PC-3 (cell line): Measurements from ENCODE around the gene FRMPD3. TPM values are rescaled to one million over a fixed set of nuclear protein-coding genes. Genes with fewer than 3 reads are reported as not detected.

Source experiments
- ATAC-seq: fragments of 200-7000 bp; cut with Tn5 transposase; 2 replicates; pipeline ENCODE4 v1.9.1; 2020; ENCODE audit warnings: mild to moderate bottlenecking, moderate library complexity
- BruUV-seq: library from RNA; stranded (reverse); fragments of 400-500 nt; replicated peaks from 2 replicates; lab custom pipeline; 2021; lab: Mats Ljungman, UMichigan
- CTCF ChIA-PET: fragments of 300-600 bp; sonication (Branson Sonifier 250); formaldehyde crosslinking; loops from one replicate; lab custom pipeline; 2022; ENCODE audit warnings: antibody characterized with exemption; lab: Charles Lee
- POLR2A ChIA-PET: fragments of 300-600 bp; sonication (Branson Sonifier 250); formaldehyde crosslinking; loops from one replicate; lab custom pipeline; 2022; ENCODE audit warnings: antibody characterized with exemption; ENCODE audit not compliant: unreplicated experiment; lab: Charles Lee
- DNase-seq: peaks from one replicate; pipeline ENCODE4 v3.0.0-alpha.2; 2015
- H2AFZ ChIP-seq: fragments of 300-600 bp; sonication (generic); 2 replicates; pipeline ENCODE4 v1.6.0; 2016; ENCODE audit warnings: antibody characterized with exemption, low read length
- H3F3A ChIP-seq: fragments of 300-600 bp; sonication (generic); one replicate; pipeline ENCODE4 v1.6.0; 2017; ENCODE audit warnings: antibody characterized with exemption, low read length, control low read depth, mild to moderate bottlenecking; ENCODE audit not compliant: unreplicated experiment
- H3K27ac ChIP-seq: fragments of 300-600 bp; sonication (generic); 2 replicates; pipeline ENCODE4 v1.5.1; 2016; ENCODE audit warnings: mild to moderate bottlenecking, low read length
- H3K27me3 ChIP-seq: fragments of 300-600 bp; sonication (generic); 2 replicates; pipeline ENCODE4 v1.6.1; 2016; ENCODE audit warnings: low read length, mixed read lengths
- H3K36me3 ChIP-seq: fragments of 300-600 bp; sonication (generic); 2 replicates; pipeline ENCODE4 v1.6.1; 2016; ENCODE audit warnings: low read depth, mixed run types, low read length, mixed read lengths
- H3K4me1 ChIP-seq: fragments of 300-600 bp; sonication (generic); 2 replicates; pipeline ENCODE4 v1.5.1; 2016; ENCODE audit warnings: low read length; ENCODE audit not compliant: insufficient read depth
- H3K4me2 ChIP-seq: fragments of 300-600 bp; sonication (generic); 2 replicates; pipeline ENCODE4 v1.6.0; 2016; ENCODE audit warnings: low read length
- H3K4me3 ChIP-seq: fragments of 300-600 bp; sonication (generic); 2 replicates; pipeline ENCODE4 v1.5.1; 2016; ENCODE audit warnings: mild to moderate bottlenecking, low read length, mixed read lengths
- H3K79me2 ChIP-seq: fragments of 300-600 bp; sonication (generic); 2 replicates; pipeline ENCODE4 v1.6.1; 2017; ENCODE audit warnings: low read length, mixed read lengths
- H3K9ac ChIP-seq: fragments of 300-600 bp; sonication (generic); 2 replicates; pipeline ENCODE4 v1.6.0; 2016; ENCODE audit warnings: mild to moderate bottlenecking, low read length
- H3K9me2 ChIP-seq: fragments of 300-600 bp; sonication (generic); replicated peaks from 2 replicates; pipeline ENCODE4 v1.6.1; 2016; ENCODE audit warnings: mixed run types, low read length, mixed read lengths
- H3K9me3 ChIP-seq: fragments of 300-600 bp; sonication (generic); 2 replicates; pipeline ENCODE4 v1.6.1; 2016; ENCODE audit warnings: low read length, mixed read lengths
- H4K20me1 ChIP-seq: fragments of 300-600 bp; sonication (generic); 2 replicates; pipeline ENCODE4 v1.6.1; 2016; ENCODE audit warnings: low read length, mixed read lengths
- CTCF ChIP-seq: fragments of 300-600 bp; sonication (generic); conservative IDR thresholded peaks from 2 replicates; pipeline ENCODE4 v1.5.1; 2017; ENCODE audit warnings: antibody characterized with exemption, low read depth, mild to moderate bottlenecking, low read length
- EZH2 ChIP-seq: fragments of 300-600 bp; sonication (generic); IDR thresholded peaks from one replicate; pipeline ENCODE4 v1.6.1; 2017; ENCODE audit warnings: antibody characterized with exemption, mild to moderate bottlenecking, low read length; ENCODE audit not compliant: unreplicated experiment
- EZH2phosphoT487 ChIP-seq: fragments of 300-600 bp; sonication (generic); IDR thresholded peaks from 2 replicates; pipeline ENCODE4 v1.6.1; 2018; ENCODE audit warnings: mild to moderate bottlenecking, antibody characterized with exemption, low read length, borderline replicate concordance
- intact Hi-C: fragments of 100-400 bp; cut with micrococcal nuclease; formaldehyde crosslinking; loops from 2 replicates; pipeline ENCODE4 v1.9.0; 2023
- total RNA-seq: library from RNA; depleted of rRNA; stranded (reverse); fragments of >200 nt; gene quantifications from 2 replicates; pipeline ENCODE4 v1.2.3, GENCODE V29; 2014

Gene FRMPD3
- total RNA-seq, 1 experiment from 2014 or later: 0.04 TPM

- POLR2A ChIA-PET: no interaction called here
- CTCF ChIA-PET: no interaction called here
Measured at GRCh38 chrX:107445146-107445545, 4.3 kb upstream of the FRMPD3 start.

GRCh38 chrX:107445631-107446030 is 3.8 kb upstream of the FRMPD3 start:
- Histone ChIP-seq H3K79me2 (no peaks in the 10 kb centered on the region), H3K4me1 (peaks cover 10% of the 10 kb centered on the region; the same call in 1 of the 2 replicates), H3F3A (no peaks in the 10 kb centered on the region), H3K27ac (no peak overlapping the region), H3K9me3 (no peaks in the 10 kb centered on the region), H3K4me3 (no peak overlapping the region), H3K9me2 (no peaks in the 10 kb centered on the region), H3K4me2 (no peak overlapping the region), H3K36me3 (no peaks in the 10 kb centered on the region), H3K9ac (no peak overlapping the region), H3K27me3 (peaks cover 10% of the 10 kb centered on the region; the same call in 1 of the 2 replicates), H2AFZ (no peak overlapping the region), H4K20me1 (no peaks in the 10 kb centered on the region)
- POLR2A ChIA-PET: no interaction called here
- ATAC-seq (no peak), DNase-seq (no peak)
- BruUV-seq: no TSS peak
- intact Hi-C loops: no loop called here
- CTCF ChIA-PET: no interaction called here
- no peak for TF ChIP-seq EZH2phosphoT487
- TF ChIP-seq CTCF: no peak
- no peak for TF ChIP-seq EZH2

More at GRCh38 chrX:107445146-107445545, 4.3 kb upstream of the FRMPD3 start:
- no peak overlapping the region for H3K4me2 ChIP-seq
- no peaks in the 10 kb centered on the region for H3K9me3 ChIP-seq
- H3K27ac ChIP-seq: no peak overlapping the region
- no peaks in the 10 kb centered on the region for H3K36me3 ChIP-seq
- H3K4me1 ChIP-seq: peaks cover 10% of the 10 kb centered on the region; the same call in 1 of the 2 replicates
- no peak for TF ChIP-seq CTCF
- no peak for TF ChIP-seq EZH2phosphoT487
- TF ChIP-seq EZH2: no peak
- no peak overlapping the region for H2AFZ ChIP-seq
- H4K20me1 ChIP-seq: no peaks in the 10 kb centered on the region
- H3K9ac ChIP-seq: no peak overlapping the region
- H3K79me2 ChIP-seq: no peaks in the 10 kb centered on the region
- no peaks in the 10 kb centered on the region for H3F3A ChIP-seq
- peaks cover 10% of the 10 kb centered on the region; the same call in 1 of the 2 replicates for H3K27me3 ChIP-seq
- DNase-seq (no peak), ATAC-seq (no peak)
- intact Hi-C loops: no loop called here
- no TSS peak for BruUV-seq
- no peak overlapping the region for H3K4me3 ChIP-seq
- H3K9me2 ChIP-seq: no peaks in the 10 kb centered on the region

- Histone ChIP-seq H4K20me1 (no peaks in the 10 kb centered on the region), H3K9me2 (no peaks in the 10 kb centered on the region), H3K4me3 (no peak overlapping the region), H3K9me3 (no peaks in the 10 kb centered on the region), H2AFZ (no peak overlapping the region), H3K27me3 (peaks cover 10% of the 10 kb centered on the region; the same call in 1 of the 2 replicates), H3K27ac (no peak overlapping the region), H3K4me1 (peaks cover 6% of the 10 kb centered on the region; the same call in 1 of the 2 replicates), H3K9ac (no peak overlapping the region), H3F3A (no peaks in the 10 kb centered on the region), H3K36me3 (no peaks in the 10 kb centered on the region), H3K79me2 (no peaks in the 10 kb centered on the region), H3K4me2 (no peak overlapping the region)
- intact Hi-C loops: no loop called here
- DNase-seq: no peak
- BruUV-seq: no TSS peak
- POLR2A ChIA-PET: no interaction called here
- no peak for TF ChIP-seq CTCF
- no peak for TF ChIP-seq EZH2
- TF ChIP-seq EZH2phosphoT487: no peak
- CTCF ChIA-PET: no interaction called here
- no peak for ATAC-seq
Measured at GRCh38 chrX:107447642-107448041, 1.8 kb upstream of the FRMPD3 start.
